ENCODE measurements around the gene CD59. TPM values are rescaled to one million over a fixed set of nuclear protein-coding genes. Genes with fewer than 3 reads are reported as not detected.

Gene CD59
- total and polyA plus RNA-seq, 10 of the 15 experiments (the other 5 are each of a cell fraction or from before 2014, with no cell fraction given), result 55.5 to 256 (median 181) TPM

DNA sequence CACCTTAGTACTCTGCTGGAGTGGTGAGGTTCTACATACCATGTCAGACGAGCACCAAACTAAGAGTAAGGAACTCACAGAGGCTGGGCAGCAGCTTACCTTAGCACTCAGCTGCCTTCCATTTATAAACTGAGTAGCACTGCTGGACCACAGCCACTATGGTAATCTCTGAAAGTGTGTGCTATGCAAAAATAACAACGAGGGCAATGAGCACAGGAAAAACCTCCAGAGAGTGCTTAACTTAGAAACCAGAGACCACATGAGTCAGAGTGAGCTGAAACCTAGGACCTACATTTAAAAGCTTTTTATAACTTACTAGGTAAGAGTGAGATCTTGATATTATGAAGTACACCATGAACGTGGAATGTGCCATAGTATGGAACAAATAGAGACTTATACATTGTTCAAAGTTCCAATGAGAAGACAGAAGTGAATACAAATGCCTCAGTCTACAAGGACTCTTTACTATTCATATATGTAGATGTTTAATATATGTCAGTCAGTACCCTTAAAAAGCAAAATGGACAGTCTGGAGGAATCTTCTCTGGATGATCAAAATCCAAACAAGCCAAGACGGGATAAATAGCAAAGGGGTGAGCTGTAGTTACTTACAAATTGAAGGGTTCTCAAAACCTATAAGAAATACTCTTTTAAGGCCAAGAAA, 17.2 kb upstream of the CD59 start:
- intact Hi-C loops (cut with micrococcal nuclease; ENCODE audit: unreplicated experiment), result no loop called here
- POLR2A ChIA-PET, result interaction anchor here (1.0 kb wide), 3 partner anchors 9 to 58 kb away, joined by 3 to 4 read pairs (median 4); no protein-coding TSS in a partner anchor
- TF ChIP-seq NFIC (IDR thresholded peaks at IDR 0.05; ENCODE audit: low read depth, low read length) (peak; percentile 84), MEF2B (IDR thresholded peaks at IDR 0.05; ENCODE audit: partially characterized antibody, poor library complexity, severe bottlenecking) (peak; percentile 66), JUNB (IDR thresholded peaks at IDR 0.05) (peak; percentile 75), CHD2 (IDR thresholded peaks at IDR 0.05; ENCODE audit: borderline replicate concordance, low read depth, low read length) (no peak), ZNF24 (IDR thresholded peaks at IDR 0.05) (no peak), POLR2AphosphoS5 (IDR thresholded peaks at IDR 0.05; ENCODE audit: low read length) (no peak), BRCA1 (IDR thresholded peaks at IDR 0.05; ENCODE audit: low read depth, low read length) (no peak), TAF1 (IDR thresholded peaks at IDR 0.05; ENCODE audit: borderline replicate concordance, low read depth, low read length) (no peak), IRF4 (IDR thresholded peaks at IDR 0.05; ENCODE audit: low read depth, low read length) (0 out of 2 replicates have a peak, but pooled peaks have one; percentile 46), MEF2A (IDR thresholded peaks at IDR 0.05; ENCODE audit: insufficient read depth, low read depth, low read length) (peak; percentile 92), ZNF622 (IDR thresholded peaks at IDR 0.05) (no peak), MXI1 (IDR thresholded peaks at IDR 0.05; ENCODE audit: low read depth, low read length) (no peak), TBL1XR1 (IDR thresholded peaks at IDR 0.05; ENCODE audit: low read depth, low read length) (0 out of 2 replicates have a peak, but pooled peaks have one; percentile 53), SP1 (IDR thresholded peaks at IDR 0.05; ENCODE audit: low read depth, low read length) (no peak), RAD21 (IDR thresholded peaks at IDR 0.05; ENCODE audit: insufficient read depth, low read depth, low read length) (no peak), YY1 (IDR thresholded peaks at IDR 0.05; ENCODE audit: low read depth, low read length) (no peak), ZNF217 (IDR thresholded peaks at IDR 0.05) (no peak), MTA2 (IDR thresholded peaks at IDR 0.05; ENCODE audit: low read depth) (no peak), SREBF1 (IDR thresholded peaks at IDR 0.05; ENCODE audit: low read length) (no peak), RUNX3 (IDR thresholded peaks at IDR 0.05; ENCODE audit: low read length) (peak; percentile 94)
- TF ChIP-seq, protein P1, sequence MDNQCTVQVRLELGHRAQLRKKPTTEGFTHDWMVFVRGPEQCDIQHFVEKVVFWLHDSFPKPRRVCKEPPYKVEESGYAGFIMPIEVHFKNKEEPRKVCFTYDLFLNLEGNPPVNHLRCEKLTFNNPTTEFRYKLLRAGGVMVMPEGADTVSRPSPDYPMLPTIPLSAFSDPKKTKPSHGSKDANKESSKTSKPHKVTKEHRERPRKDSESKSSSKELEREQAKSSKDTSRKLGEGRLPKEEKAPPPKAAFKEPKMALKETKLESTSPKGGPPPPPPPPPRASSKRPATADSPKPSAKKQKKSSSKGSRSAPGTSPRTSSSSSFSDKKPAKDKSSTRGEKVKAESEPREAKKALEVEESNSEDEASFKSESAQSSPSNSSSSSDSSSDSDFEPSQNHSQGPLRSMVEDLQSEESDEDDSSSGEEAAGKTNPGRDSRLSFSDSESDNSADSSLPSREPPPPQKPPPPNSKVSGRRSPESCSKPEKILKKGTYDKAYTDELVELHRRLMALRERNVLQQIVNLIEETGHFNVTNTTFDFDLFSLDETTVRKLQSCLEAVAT (IDR thresholded peaks at IDR 0.05), result no peak
- TF ChIP-seq, protein P2, sequence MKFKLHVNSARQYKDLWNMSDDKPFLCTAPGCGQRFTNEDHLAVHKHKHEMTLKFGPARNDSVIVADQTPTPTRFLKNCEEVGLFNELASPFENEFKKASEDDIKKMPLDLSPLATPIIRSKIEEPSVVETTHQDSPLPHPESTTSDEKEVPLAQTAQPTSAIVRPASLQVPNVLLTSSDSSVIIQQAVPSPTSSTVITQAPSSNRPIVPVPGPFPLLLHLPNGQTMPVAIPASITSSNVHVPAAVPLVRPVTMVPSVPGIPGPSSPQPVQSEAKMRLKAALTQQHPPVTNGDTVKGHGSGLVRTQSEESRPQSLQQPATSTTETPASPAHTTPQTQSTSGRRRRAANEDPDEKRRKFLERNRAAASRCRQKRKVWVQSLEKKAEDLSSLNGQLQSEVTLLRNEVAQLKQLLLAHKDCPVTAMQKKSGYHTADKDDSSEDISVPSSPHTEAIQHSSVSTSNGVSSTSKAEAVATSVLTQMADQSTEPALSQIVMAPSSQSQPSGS (IDR thresholded peaks at IDR 0.05; ENCODE audit: low read length), result peak; percentile 73
- TF ChIP-seq, protein P3, sequence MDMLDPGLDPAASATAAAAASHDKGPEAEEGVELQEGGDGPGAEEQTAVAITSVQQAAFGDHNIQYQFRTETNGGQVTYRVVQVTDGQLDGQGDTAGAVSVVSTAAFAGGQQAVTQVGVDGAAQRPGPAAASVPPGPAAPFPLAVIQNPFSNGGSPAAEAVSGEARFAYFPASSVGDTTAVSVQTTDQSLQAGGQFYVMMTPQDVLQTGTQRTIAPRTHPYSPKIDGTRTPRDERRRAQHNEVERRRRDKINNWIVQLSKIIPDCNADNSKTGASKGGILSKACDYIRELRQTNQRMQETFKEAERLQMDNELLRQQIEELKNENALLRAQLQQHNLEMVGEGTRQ (IDR thresholded peaks at IDR 0.05; ENCODE audit: borderline replicate concordance, low read depth, low read length), result no peak

More for the DNA sequence above, 17.2 kb upstream of the CD59 start:
- peak; percentile 100 for ATAC-seq
- Histone ChIP-seq H3K4me2 (ENCODE audit: control insufficient read depth, insufficient read depth) (peak overlapping the region; percentile 66), H3K36me3 (ENCODE audit: control insufficient read depth in 2 of 2, insufficient read depth in 2 of 2, low read length in 1 of 2) (peaks cover 0 to 14% of the 10 kb centered on the region in 2 experiments; a peak in 3 of 4 replicates), H2AFZ (ENCODE audit: control insufficient read depth, low read depth, low read length) (no peak overlapping the region; the same call in 1 of the 2 replicates), H3K9ac (ENCODE audit: control insufficient read depth, insufficient read depth, low read length) (no peak overlapping the region), H4K20me1 (ENCODE audit: control insufficient read depth, insufficient read depth) (no peaks in the 10 kb centered on the region), H3K27ac (ENCODE audit: control insufficient read depth, insufficient read depth) (0 out of 2 replicates have a peak overlapping the region, but pooled peaks have one; percentile 29), H3K4me1 (ENCODE audit: control insufficient read depth, insufficient read depth, low read length) (peaks cover 12% of the 10 kb centered on the region), H3K79me2 (ENCODE audit: control insufficient read depth, insufficient read depth, low read length) (no peaks in the 10 kb centered on the region), H3K27me3 (replicated peaks in 1 of 2; ENCODE audit: control insufficient read depth in 2 of 2, insufficient read depth in 2 of 2, low read length in 1 of 2) (no peaks in the 10 kb centered on the region), H3K4me3 (0 out of 2 replicates have a peak overlapping the region, but pooled peaks have one; percentile 20), H3K9me3 (replicated peaks; ENCODE audit: control insufficient read depth, insufficient read depth, low read length) (no peaks in the 10 kb centered on the region)
- ChIA-PET CTCF (interaction anchor here (0.7 to 5.8 kb wide), 11 partner anchors 8 to 73 kb away, joined by 3 to 53 read pairs (median 4); partner anchors contain the start of gene FBXO3), SMC1A (ENCODE audit: uncharacterized antibody, unreplicated experiment) (interaction anchor here (0.7 to 5.6 kb wide), 13 partner anchors 8 to 51 kb away, joined by 3 to 32 read pairs (median 4); partner anchors contain the start of gene CD59), RAD21 (ENCODE audit: unreplicated experiment) (interaction anchor here (0.7 to 2.2 kb wide), 4 partner anchors 11 to 389 kb away, joined by 3 to 17 read pairs (median 4); partner anchors contain the start of gene FBXO3)
- under 1% methylated on average over 4 of the region's 4 CpGs for WGBS (ENCODE audit: insufficient coverage, insufficient replicate concordance, low lambda C conversion rate, missing lambda C conversion rate)
- BruUV-seq (replicated peaks), result no TSS peak
- FAIRE-seq, result peak; percentile 98
- peak; percentile 70 for DNase-seq (ENCODE audit: low read depth, low spot score)
- in situ Hi-C loops (cut with MboI), result no loop called here
